C4-2B (cell line): Measurements from ENCODE around the gene RNF5.

Experiments used
- H3K27ac ChIP-seq: fragments of 450-650 bp; 2 replicates; pipeline ENCODE4 v1.5.1; 2017
- CTCF ChIP-seq: fragments of 450-650 bp; conservative IDR thresholded peaks from 2 replicates; pipeline ENCODE4 v1.5.1; 2017; ENCODE audit warnings: mild to moderate bottlenecking
- ZFX ChIP-seq: fragments of 450-650 bp; IDR thresholded peaks from 2 replicates; pipeline ENCODE4 v1.6.1; 2017

The RNF5 gene

GRCh38 chr6:32216285-32216684 lies 38.1 kb downstream of the RNF5 start:
- no peak overlapping the region for H3K27ac ChIP-seq
- TF ChIP-seq ZFX = no peak
- no peak for TF ChIP-seq CTCF

- TF ChIP-seq ZFX (no peak), CTCF (no peak)
- no peak overlapping the region for H3K27ac ChIP-seq
These were observed 38.8 kb downstream of the RNF5 start for GRCh38 chr6:32216998-32217397.

- no peak overlapping the region for H3K27ac ChIP-seq
- no peak for TF ChIP-seq CTCF
- TF ChIP-seq ZFX = no peak
These were observed 40.0 kb downstream of the RNF5 start for GRCh38 chr6:32218167-32218566.

- TF ChIP-seq ZFX (no peak), CTCF (no peak)
These were observed 41.8 kb downstream of the RNF5 start for GRCh38 chr6:32220021-32220420.

GRCh38 chr6:32222333-32223230 lies 44.4 kb downstream of the RNF5 start:
- TF ChIP-seq CTCF = no peak
- no peak for TF ChIP-seq ZFX
- H3K27ac ChIP-seq = no peak overlapping the region

More at GRCh38 chr6:32220021-32220420, 41.8 kb downstream of the RNF5 start:
- H3K27ac ChIP-seq = no peak overlapping the region

GRCh38 chr6:32223258-32224235 lies 45.3 kb downstream of the RNF5 start, which contains the start of gene NOTCH4:
TSS of gene NOTCH4 (minus strand) at chr6:32224067. CDS start at chr6:32223928, 139 bp downstream.
- no peak within 1 kb of the TSS for H3K27ac ChIP-seq
- TF ChIP-seq CTCF = no peak
- no peak for TF ChIP-seq ZFX
